NCI-H345 treated with DMSO at 0.1 percent for 48 hours (cell line): ENCODE measurements around the gene EVX2.

Experiments used
- DNase-seq: peaks from one replicate; lab custom pipeline; 2025; ENCODE audit not compliant: unreplicated experiment; lab: John Stamatoyannopoulos, UW

EVX2 gene

GRCh38 chr2:176067589-176068418 is 16.0 kb downstream of the EVX2 start:
- no peak for DNase-seq

GRCh38 chr2:176066645-176067588 is 16.8 kb downstream of the EVX2 start:
- DNase-seq, result no peak

GRCh38 chr2:176063958-176064357 is 19.8 kb downstream of the EVX2 start:
- DNase-seq, result no peak

- peak; percentile 93 for DNase-seq
Observed at GRCh38 chr2:176056406-176056805, 27.4 kb downstream of the EVX2 start.

DNA sequence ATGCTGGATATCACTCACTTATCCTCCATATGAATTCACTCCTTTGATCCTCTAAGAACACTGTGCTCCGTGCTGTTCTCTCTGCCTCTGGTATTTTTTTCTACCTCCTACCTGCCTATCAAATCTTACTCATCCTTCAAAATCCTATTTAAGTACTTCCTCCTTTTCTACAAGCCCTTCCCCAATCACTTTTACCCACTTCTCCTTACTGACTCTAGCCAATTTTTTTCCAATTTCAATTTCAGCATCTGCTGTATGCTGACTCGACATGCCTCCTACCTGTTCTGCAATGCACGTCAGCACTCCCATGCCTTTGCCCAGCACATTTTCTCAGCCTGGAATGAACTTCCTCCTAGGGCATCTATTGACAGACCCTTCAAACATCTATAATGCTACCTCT is 44.4 kb downstream of the EVX2 start:
- no peak for DNase-seq

DNA sequence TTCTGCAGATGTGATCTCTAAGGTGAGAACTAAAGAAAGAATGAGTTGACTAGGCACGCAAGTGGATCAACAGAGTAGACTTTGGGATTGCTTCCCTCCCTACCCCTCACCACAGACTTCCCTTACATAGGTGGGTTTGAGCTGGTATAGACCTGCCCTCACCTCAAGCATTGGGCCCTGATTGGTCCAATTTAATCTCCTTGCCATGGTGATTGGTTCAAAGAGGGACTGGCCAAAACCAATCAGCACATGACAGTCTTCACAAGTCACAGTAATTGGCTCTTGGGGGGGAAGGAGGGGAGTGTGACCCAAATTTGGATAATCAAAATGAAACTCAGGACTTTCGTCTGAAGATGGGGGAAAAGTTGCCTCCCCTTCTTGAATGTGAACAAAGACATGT is 45.1 kb downstream of the EVX2 start:
- DNase-seq, result no peak

- no peak for DNase-seq
Observed at GRCh38 chr2:176035013-176035691, 48.6 kb downstream of the EVX2 start.

- DNase-seq, result no peak
Observed at GRCh38 chr2:176027806-176028205, 56.0 kb downstream of the EVX2 start.
